ENCODE measurements around the gene DGUOK.

- no peak for TF ChIP-seq POLR2AphosphoS5 (IDR thresholded peaks at IDR 0.05; ENCODE audit: low read depth)
- TF ChIP-seq EZH2phosphoT487 (IDR thresholded peaks at IDR 0.05; ENCODE audit: unreplicated experiment), result no peak
- TF ChIP-seq CTCF (conservative IDR thresholded peaks at IDR 0.05; ENCODE audit: low read depth in 2 of 2), result no peak
- no peak for TF ChIP-seq EZH2 (IDR thresholded peaks at IDR 0.05; ENCODE audit: low read depth, unreplicated experiment)
- no peak for TF ChIP-seq ZNF331 (CRISPR knock-in tag; IDR thresholded peaks at IDR 0.05; ENCODE audit: low read depth)
- TF ChIP-seq REST (IDR thresholded peaks at IDR 0.05; ENCODE audit: unreplicated experiment), result no peak
- no peak for TF ChIP-seq CREB1 (CRISPR knock-in tag; IDR thresholded peaks at IDR 0.05; ENCODE audit: low read depth)
- TF ChIP-seq NANOG (IDR thresholded peaks at IDR 0.05; ENCODE audit: borderline replicate concordance), result no peak
- TF ChIP-seq ZNF462 (CRISPR knock-in tag; IDR thresholded peaks at IDR 0.05), result no peak
- TF ChIP-seq JUNB (IDR thresholded peaks at IDR 0.05; ENCODE audit: unreplicated experiment), result no peak
These were observed 5.1 kb upstream of the DGUOK start for GRCh38 chr2:73921581-73921980.

Measured in GM23338 (cell line).